Suprapubic skin (tissue), 4 donors: ENCODE measurements around the gene PML. TPM values are rescaled to one million over a fixed set of nuclear protein-coding genes. Genes with fewer than 3 reads are reported as not detected.
"Not testable (repeated sequence)": the region's sequence is repeated elsewhere in the genome, so short reads cannot be mapped to it uniquely, and the experiment has no call there.

ENCODE experiments used
- DNase-seq, 2 donors: peaks; one replicate each; pipeline ENCODE4 v3.0.0-alpha.2; 2019; ENCODE audit warnings: low spot score in 2 of 2
- H3K27ac ChIP-seq: fragments of 200-600 bp; sonication (generic); one replicate; pipeline ENCODE4 v1.5.1; 2019
- H3K27me3 ChIP-seq: fragments of 200-600 bp; sonication (generic); one replicate; pipeline ENCODE4 v1.5.1; 2019
- H3K36me3 ChIP-seq: fragments of 200-600 bp; sonication (generic); one replicate; pipeline ENCODE4 v1.5.1; 2019
- H3K4me1 ChIP-seq: fragments of 200-600 bp; sonication (generic); one replicate; pipeline ENCODE4 v1.5.1; 2019
- H3K4me3 ChIP-seq: fragments of 200-600 bp; sonication (generic); one replicate; pipeline ENCODE4 v1.5.1; 2019; ENCODE audit warnings: mild to moderate bottlenecking
- H3K9me3 ChIP-seq: fragments of 200-600 bp; sonication (generic); one replicate; pipeline ENCODE4 v1.5.1; 2019
- EP300 ChIP-seq: sonication (generic); formaldehyde crosslinking; IDR thresholded peaks from one replicate; pipeline ENCODE4 v1.6.1; 2017; ENCODE audit warnings: antibody characterized with exemption
- POLR2A ChIP-seq, 2 donors: fragments of 450-650 bp; IDR thresholded peaks; one replicate each; pipeline ENCODE4 v1.6.1; 2017; ENCODE audit warnings: antibody characterized with exemption in 2 of 2, mild to moderate bottlenecking in 2 of 2, moderate library complexity in 2 of 2
- POLR2AphosphoS5 ChIP-seq, 3 donors: sonication (generic); formaldehyde crosslinking; IDR thresholded peaks; one replicate each; pipeline ENCODE4 v1.6.1; 2017; ENCODE audit warnings: antibody characterized with exemption in 3 of 3
- WGBS: methylation state at CpG from one replicate; pipeline ENCODE4 v1.1.5; 2018; 5-methylcytosine and 5-hydroxymethylcytosine counted together
- total RNA-seq, 4 donors: library from RNA; depleted of rRNA; stranded (reverse); fragments of >200 nt; gene quantifications; one replicate each; pipeline ENCODE4 v1.1.0, GENCODE V29; 2016
- TF ChIP-seq, protein P1 (sequence below), 2 donors: fragments of 200-600 bp in 1 of 2; fragments of 450-650 bp in 1 of 2; sonication (generic) in 1 of 2; IDR thresholded peaks; one replicate each; pipeline ENCODE4 v1.5.1; 2016 to 2019; ENCODE audit warnings: antibody characterized with exemption in 2 of 2, mild to moderate bottlenecking in 1 of 2, moderate library complexity in 1 of 2

The PML gene
- total RNA-seq, 4 donors from 2014 or later: 59.2 to 111 (median 82.5) TPM

DNA sequence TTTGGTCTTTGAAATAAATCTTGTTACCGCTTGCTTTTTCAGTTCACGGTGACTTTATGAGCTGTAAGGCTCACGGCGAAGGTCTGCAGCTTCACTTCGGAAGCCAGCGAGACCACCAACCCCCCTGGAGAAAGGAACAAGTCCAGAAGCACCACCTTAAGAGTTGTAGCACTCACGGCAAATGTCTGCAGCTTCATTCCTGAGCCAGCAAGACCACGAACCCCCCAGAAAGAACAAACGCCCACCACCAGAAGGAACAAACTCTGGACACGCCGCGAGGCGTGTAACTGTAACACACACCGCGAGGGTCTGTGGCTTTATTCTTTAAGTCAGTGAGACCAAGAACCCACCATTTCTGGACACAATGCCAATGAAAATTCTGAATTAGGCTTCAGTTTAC is 59.0 kb downstream of the PML start:
- H3K4me1 ChIP-seq: peaks cover 52% of the 10 kb centered on the region
- no peak overlapping the region for H3K4me3 ChIP-seq
- H3K36me3 ChIP-seq: no peaks in the 10 kb centered on the region
- no peaks in the 10 kb centered on the region for H3K27me3 ChIP-seq
- 60% methylated on average over 15 of the region's 15 CpGs for WGBS
- H3K9me3 ChIP-seq: no peaks in the 10 kb centered on the region
- peak in 1 of 2 donors; percentile 49 for DNase-seq
- no peak for TF ChIP-seq POLR2A (IDR thresholded peaks at IDR 0.05)
- TF ChIP-seq, protein P1, sequence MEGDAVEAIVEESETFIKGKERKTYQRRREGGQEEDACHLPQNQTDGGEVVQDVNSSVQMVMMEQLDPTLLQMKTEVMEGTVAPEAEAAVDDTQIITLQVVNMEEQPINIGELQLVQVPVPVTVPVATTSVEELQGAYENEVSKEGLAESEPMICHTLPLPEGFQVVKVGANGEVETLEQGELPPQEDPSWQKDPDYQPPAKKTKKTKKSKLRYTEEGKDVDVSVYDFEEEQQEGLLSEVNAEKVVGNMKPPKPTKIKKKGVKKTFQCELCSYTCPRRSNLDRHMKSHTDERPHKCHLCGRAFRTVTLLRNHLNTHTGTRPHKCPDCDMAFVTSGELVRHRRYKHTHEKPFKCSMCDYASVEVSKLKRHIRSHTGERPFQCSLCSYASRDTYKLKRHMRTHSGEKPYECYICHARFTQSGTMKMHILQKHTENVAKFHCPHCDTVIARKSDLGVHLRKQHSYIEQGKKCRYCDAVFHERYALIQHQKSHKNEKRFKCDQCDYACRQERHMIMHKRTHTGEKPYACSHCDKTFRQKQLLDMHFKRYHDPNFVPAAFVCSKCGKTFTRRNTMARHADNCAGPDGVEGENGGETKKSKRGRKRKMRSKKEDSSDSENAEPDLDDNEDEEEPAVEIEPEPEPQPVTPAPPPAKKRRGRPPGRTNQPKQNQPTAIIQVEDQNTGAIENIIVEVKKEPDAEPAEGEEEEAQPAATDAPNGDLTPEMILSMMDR (IDR thresholded peaks at IDR 0.05): no peak
- no peak for TF ChIP-seq EP300
- no peak for TF ChIP-seq POLR2AphosphoS5 (IDR thresholded peaks at IDR 0.05)
- H3K27ac ChIP-seq: no peak overlapping the region

DNA sequence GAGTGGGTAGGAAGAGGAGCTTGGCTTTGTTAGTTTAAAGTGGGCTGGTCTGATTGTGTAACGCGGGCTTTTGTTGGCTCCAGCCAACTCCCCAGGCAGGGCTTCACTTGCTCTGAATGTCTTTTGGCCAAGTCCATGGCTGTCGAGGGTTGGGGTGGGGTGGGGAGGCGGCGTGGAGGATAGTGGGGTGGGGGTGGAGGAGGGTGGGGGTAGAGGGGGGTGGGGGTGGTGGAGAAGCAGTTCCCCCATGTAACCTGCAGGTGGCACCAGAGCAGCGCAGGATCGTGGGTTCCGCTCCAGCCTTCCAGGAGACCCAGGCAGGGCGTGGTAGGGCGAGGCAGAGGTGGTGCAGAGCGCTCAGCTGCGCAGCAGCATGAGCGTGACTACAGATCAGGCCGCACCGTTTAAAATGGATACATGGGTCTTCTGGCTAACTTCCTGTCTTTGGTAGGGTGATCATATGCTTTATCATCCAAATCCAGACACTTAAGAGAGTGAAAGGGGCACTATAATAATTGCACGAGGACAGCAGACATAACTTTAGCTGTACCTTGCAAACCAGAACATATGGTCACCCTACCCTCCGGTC is 59.5 kb downstream of the PML start:
- TF ChIP-seq, protein P1 (IDR thresholded peaks at IDR 0.05): peak in 1 of 2 donors; percentile 88
- TF ChIP-seq POLR2AphosphoS5 (IDR thresholded peaks at IDR 0.05): no peak

DNA sequence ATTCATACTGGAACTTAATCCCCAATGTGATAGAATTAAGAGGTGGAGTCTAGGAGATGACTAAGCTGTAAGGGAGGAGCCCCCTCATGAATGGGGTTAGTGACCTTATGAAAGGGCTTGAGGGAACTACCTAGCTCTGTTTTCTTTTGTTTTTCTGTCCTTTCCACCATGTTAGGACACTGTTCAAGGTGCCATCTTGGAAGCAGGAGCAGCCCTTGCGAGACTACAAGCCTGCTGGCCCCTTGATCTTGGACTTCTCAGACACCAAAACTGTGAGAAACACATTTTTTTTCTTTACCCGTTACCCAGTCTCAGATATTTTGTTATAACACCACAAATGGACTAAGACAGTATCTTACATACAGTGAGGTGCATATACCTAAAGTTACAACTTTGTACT is 61.3 kb downstream of the PML start:
- peak in 1 of 2 donors; percentile 18 for DNase-seq
- Histone ChIP-seq H3K4me1 (peaks cover 34% of the 10 kb centered on the region), H3K36me3 (no peaks in the 10 kb centered on the region), H3K4me3 (no peak overlapping the region), H3K9me3 (no peaks in the 10 kb centered on the region), H3K27me3 (no peaks in the 10 kb centered on the region), H3K27ac (no peak overlapping the region)
- 88% methylated on average over 2 of the region's 2 CpGs for WGBS
- TF ChIP-seq, protein P1 (IDR thresholded peaks at IDR 0.05): no peak
- TF ChIP-seq EP300: no peak
- no peak for TF ChIP-seq POLR2A (IDR thresholded peaks at IDR 0.05)
- TF ChIP-seq POLR2AphosphoS5 (IDR thresholded peaks at IDR 0.05): no peak

More for the DNA sequence above, 59.5 kb downstream of the PML start:
- no peak overlapping the region for H3K27ac ChIP-seq
- H3K4me3 ChIP-seq: no peak overlapping the region
- peaks cover 49% of the 10 kb centered on the region for H3K4me1 ChIP-seq
- no peaks in the 10 kb centered on the region for H3K27me3 ChIP-seq
- DNase-seq: peak; percentile 87 to 88
- no peaks in the 10 kb centered on the region for H3K9me3 ChIP-seq
- WGBS: 9% methylated on average over 13 of the region's 17 CpGs
- no peaks in the 10 kb centered on the region for H3K36me3 ChIP-seq

DNA sequence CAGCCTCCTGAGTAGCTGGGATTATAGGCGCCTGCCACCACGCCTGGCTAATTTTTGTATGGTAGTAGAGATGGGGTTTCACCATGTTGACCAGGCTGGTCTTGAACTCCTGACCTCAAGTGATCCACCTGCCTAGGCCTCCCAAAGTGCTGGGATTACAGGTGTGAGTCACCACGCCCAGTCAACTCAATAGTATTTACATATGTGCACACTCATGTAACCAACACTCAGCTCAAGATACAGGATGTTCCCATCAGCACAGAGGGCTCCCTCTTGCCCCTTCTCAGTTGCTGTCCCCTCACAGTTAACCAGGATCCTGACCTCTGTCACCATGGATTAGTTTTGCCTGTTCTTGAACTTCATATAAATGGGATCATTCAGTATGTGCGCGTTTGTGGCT is 61.8 kb downstream of the PML start:
- DNase-seq: peak in 1 of 2 donors; percentile 3
- not testable (repeated sequence) for H3K4me3 ChIP-seq, H3K9me3 ChIP-seq, H3K27me3 ChIP-seq, H3K27ac ChIP-seq, H3K36me3 ChIP-seq
- H3K4me1 ChIP-seq: peaks cover 32% of the 10 kb centered on the region
- 95% methylated on average over 5 of the region's 5 CpGs for WGBS

DNA sequence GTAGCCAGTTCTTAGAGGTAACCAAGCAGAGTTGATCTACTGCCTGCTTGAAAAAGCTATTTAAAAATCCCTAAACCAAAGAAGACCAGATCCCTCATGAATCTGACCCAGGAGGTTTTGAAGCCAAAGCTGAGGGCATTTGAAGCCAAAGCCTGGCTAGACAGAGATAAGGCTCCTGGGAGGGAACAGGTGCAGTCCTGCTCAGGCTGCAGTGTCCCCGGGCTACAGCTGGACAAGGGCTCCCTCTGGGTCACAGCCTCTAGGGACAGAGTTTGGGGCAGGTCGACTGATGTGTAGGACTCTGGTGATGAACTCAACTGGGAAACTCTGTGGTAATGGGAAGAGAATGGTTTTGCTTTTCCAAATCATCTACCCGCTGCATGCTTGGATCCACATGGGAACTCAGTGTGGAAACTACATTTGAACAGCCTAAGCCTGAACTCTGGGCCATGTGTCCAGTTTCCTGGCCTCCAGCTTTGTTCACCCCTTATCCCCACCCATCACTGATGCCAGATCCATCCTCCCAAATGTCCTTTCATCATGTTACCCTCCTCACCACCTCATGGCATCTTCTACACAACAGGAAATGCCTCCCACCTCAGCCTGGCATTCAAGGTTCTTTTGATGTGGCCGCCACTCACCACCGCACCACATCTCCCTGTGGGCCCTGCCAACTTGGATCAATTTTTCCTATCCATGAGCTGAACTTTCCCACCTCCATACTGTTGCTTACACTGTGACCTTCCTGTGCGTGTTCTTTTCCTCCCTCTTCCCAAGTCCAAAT is 64.7 kb downstream of the PML start:
- DNase-seq: peak in 1 of 2 donors; percentile 29

DNA sequence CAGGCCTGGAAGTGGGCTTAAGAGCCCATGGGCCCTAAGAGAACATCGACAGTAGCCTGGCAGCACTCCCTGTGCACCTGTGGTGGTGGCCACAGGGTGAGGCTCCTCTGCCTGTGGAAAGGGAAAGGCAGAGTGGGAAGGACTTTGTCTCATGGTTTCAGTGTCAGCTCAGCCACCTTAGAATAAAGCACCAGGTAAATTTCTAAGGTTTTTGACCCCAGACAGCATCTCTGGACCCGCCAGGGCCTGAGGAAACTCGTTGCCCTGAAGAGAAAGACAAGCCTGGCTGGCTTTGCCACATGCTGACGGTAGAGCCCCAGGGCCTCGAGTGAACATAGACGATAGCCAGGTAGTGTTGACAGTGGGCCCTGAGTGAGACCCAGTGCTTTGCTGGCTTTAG is 65.7 kb downstream of the PML start:
- peak in 1 of 2 donors; percentile 44 for DNase-seq
- Histone ChIP-seq H3K36me3 (no peaks in the 10 kb centered on the region), H3K27ac (no peak overlapping the region), H3K9me3 (no peaks in the 10 kb centered on the region), H3K4me3 (no peak overlapping the region), H3K4me1 (no peaks in the 10 kb centered on the region), H3K27me3 (no peaks in the 10 kb centered on the region)
- WGBS: 63% methylated on average over 5 of the region's 6 CpGs
- no peak for TF ChIP-seq EP300
- TF ChIP-seq POLR2A (IDR thresholded peaks at IDR 0.05): no peak
- TF ChIP-seq, protein P1 (IDR thresholded peaks at IDR 0.05): no peak
- TF ChIP-seq POLR2AphosphoS5 (IDR thresholded peaks at IDR 0.05): no peak

More for the DNA sequence above, 64.7 kb downstream of the PML start:
- H3K4me1 ChIP-seq, H3K36me3 ChIP-seq, H3K9me3 ChIP-seq, H3K27ac ChIP-seq, H3K4me3 ChIP-seq, H3K27me3 ChIP-seq: not testable (repeated sequence)
- WGBS: 87% methylated on average over 6 of the region's 6 CpGs
